Psoas muscle (tissue), 8 donors: Measurements from ENCODE around the gene PTPRD. TPM values are rescaled to one million over a fixed set of nuclear protein-coding genes. Genes with fewer than 3 reads are reported as not detected.
"Not testable (repeated sequence)": the region's sequence is repeated elsewhere in the genome, so short reads cannot be mapped to it uniquely, and the experiment has no call there.

Experiments
- ATAC-seq, 4 donors: fragments of 200-7000 bp; cut with Tn5 transposase; one replicate each; pipeline ENCODE4 v1.9.1; 2020; ENCODE audit warnings: moderate library complexity in 3 of 4, mild to moderate bottlenecking in 2 of 4
- DNase-seq, 2 donors: peaks; one replicate each; pipeline ENCODE4 v3.0.0-alpha.2; 2020
- H3K27ac ChIP-seq: fragments of 200-600 bp; one replicate; pipeline ENCODE4 v1.8.0; 2022
- H3K27me3 ChIP-seq, 3 donors: fragments of 200-600 bp in 1 of 3; one replicate each; pipeline versions ENCODE4 v1.6.1 to v1.8.0; 2013 to 2022; ENCODE audit warnings: low read length in 2 of 3, mild to moderate bottlenecking in 2 of 3, moderate library complexity in 1 of 3; ENCODE audit not compliant: insufficient read depth in 3 of 3
- H3K36me3 ChIP-seq, 2 donors: fragments of 200-600 bp in 1 of 2; one replicate each; pipeline versions ENCODE4 v1.6.1 to v1.8.0; 2013 to 2022; ENCODE audit warnings: low read depth in 1 of 2, mild to moderate bottlenecking in 1 of 2, moderate library complexity in 1 of 2; ENCODE audit not compliant: insufficient read depth in 1 of 2
- H3K4me1 ChIP-seq: fragments of 200-600 bp; one replicate; pipeline ENCODE4 v1.8.0; 2022
- H3K4me3 ChIP-seq: fragments of 200-600 bp; one replicate; pipeline ENCODE4 v1.8.0; 2022; ENCODE audit warnings: mild to moderate bottlenecking
- H3K9me3 ChIP-seq: fragments of 200-600 bp; one replicate; pipeline ENCODE4 v1.8.0; 2022
- CTCF ChIP-seq: fragments of 200-600 bp; IDR thresholded peaks from one replicate; pipeline ENCODE4 v1.8.0; 2022; ENCODE audit warnings: antibody characterized with exemption
- WGBS, 3 donors: extraction: QIAGEN DNeasy Blood & Tissue Kit; methylation state at CpG; one replicate each; pipeline versions ENCODE4 v1.1.6 to v1.1.7; 2013; 5-methylcytosine and 5-hydroxymethylcytosine counted together
- intact Hi-C, 2 donors: fragments of 100-400 bp; cut with DNase I; formaldehyde crosslinking; loops; one replicate each; pipeline versions ENCODE4 v1.11.0 to v1.14.2; 2022
- polyA plus RNA-seq, 3 donors: library from polyadenylated mRNA; stranded (reverse); fragments of 200-250 nt; gene quantifications; one replicate each; pipeline ENCODE4 v1.2.3, GENCODE V29; 2013
- total RNA-seq, 4 donors: library from RNA; stranded (reverse); fragmentation: NEBNext Ultra II Directional in 2 of 4; extraction: Animal tissue kit (Norgen Biotek cat#: 25700) in 2 of 4; gene quantifications; one replicate each; pipeline versions ENCODE4 v1.2.1 to v1.2.4, GENCODE V29; 2021 to 2023
- donor health status: healthy with polysubstance abuse.
- donor health status: DM: no; HTN: no; CAD: no; lungs with moderate emphysema.
- donor health status: Bipolar disorder and iron deficiency.
- donor health status: healthy.
- donor health status: DM: yes; HTN: yes; CAD: no.
- donor health status: DM: no; HTN: no; CAD: no.
- donor health status: DM: no; HTN: no; CAD: no.
- donor health status: DM: yes; HTN: yes; CAD: no.

The PTPRD gene
- total and polyA plus RNA-seq, 7 donors, result 0.44 to 3.1 (median 0.91) TPM

GRCh38 chr9:9045072-9045471 lies 1567.7 kb downstream of the PTPRD start:
- ATAC-seq (no peak), DNase-seq (no peak)
- no peak overlapping the region for H3K4me3 ChIP-seq
- H3K27ac ChIP-seq, result no peak overlapping the region
- H3K36me3 ChIP-seq, result no peaks in the 10 kb centered on the region
- H3K27me3 ChIP-seq, result no peaks in the 10 kb centered on the region
- no peak for TF ChIP-seq CTCF
- intact Hi-C loops, result no loop called here
- no peaks in the 10 kb centered on the region for H3K4me1 ChIP-seq
- no peaks in the 10 kb centered on the region for H3K9me3 ChIP-seq
- WGBS, 3 donors, result 18 to 25% (median 20%) methylated on average over 4 of the region's 4 CpGs

- H3K27ac ChIP-seq, H3K36me3 ChIP-seq, ATAC-seq, H3K9me3 ChIP-seq, H3K4me3 ChIP-seq, intact Hi-C loops, H3K4me1 ChIP-seq, DNase-seq, H3K27me3 ChIP-seq: not testable (repeated sequence)
- WGBS, 3 donors, result 98% methylated on average over 3 of the region's 3 CpGs
Observed at GRCh38 chr9:9043788-9044187, 1569.0 kb downstream of the PTPRD start.

- no peaks in the 10 kb centered on the region for H3K27me3 ChIP-seq
- H3K4me1 ChIP-seq, result no peaks in the 10 kb centered on the region
- H3K27ac ChIP-seq, result no peak overlapping the region
- no peaks in the 10 kb centered on the region for H3K9me3 ChIP-seq
- intact Hi-C loops, result no loop called here
- 43 to 47% (median 46%) methylated on average over 3 of the region's 3 CpGs for WGBS, 3 donors
- H3K36me3 ChIP-seq, result no peaks in the 10 kb centered on the region
- TF ChIP-seq CTCF, result no peak
- no peak for ATAC-seq
- DNase-seq, result no peak
- H3K4me3 ChIP-seq, result no peak overlapping the region
Observed at GRCh38 chr9:9041756-9042155, 1571.0 kb downstream of the PTPRD start.

GRCh38 chr9:9033022-9033421 lies 1579.8 kb downstream of the PTPRD start:
- Histone ChIP-seq H3K4me1 (no peaks in the 10 kb centered on the region), H3K36me3 (no peaks in the 10 kb centered on the region), H3K9me3 (no peaks in the 10 kb centered on the region), H3K27me3 (no peaks in the 10 kb centered on the region), H3K27ac (no peak overlapping the region), H3K4me3 (no peak overlapping the region)
- intact Hi-C loops, result no loop called here
- no peak for DNase-seq
- WGBS, 3 donors, result 55 to 60% (median 58%) methylated on average over 2 of the region's 2 CpGs
- TF ChIP-seq CTCF, result no peak
- ATAC-seq, result no peak

- Histone ChIP-seq H3K4me3 (no peak overlapping the region), H3K27ac (no peak overlapping the region), H3K36me3 (no peaks in the 10 kb centered on the region), H3K27me3 (no peaks in the 10 kb centered on the region), H3K4me1 (no peaks in the 10 kb centered on the region), H3K9me3 (no peaks in the 10 kb centered on the region)
- whole genome bisulfite sequencing, 3 donors, result 73 to 85% (median 78%) methylated on average over 3 of the region's 3 CpGs
- no peak for DNase-seq
- intact Hi-C loops, result no loop called here
- TF ChIP-seq CTCF, result no peak
- ATAC-seq, result no peak
Observed at GRCh38 chr9:9016597-9016996, 1596.2 kb downstream of the PTPRD start.
